ENCODE results near the gene CMIP. TPM values are rescaled to one million over a fixed set of nuclear protein-coding genes. Genes with fewer than 3 reads are reported as not detected.

Gene CMIP
- total RNA-seq, 1 donor from 2014 or later = 111 TPM

DNA sequence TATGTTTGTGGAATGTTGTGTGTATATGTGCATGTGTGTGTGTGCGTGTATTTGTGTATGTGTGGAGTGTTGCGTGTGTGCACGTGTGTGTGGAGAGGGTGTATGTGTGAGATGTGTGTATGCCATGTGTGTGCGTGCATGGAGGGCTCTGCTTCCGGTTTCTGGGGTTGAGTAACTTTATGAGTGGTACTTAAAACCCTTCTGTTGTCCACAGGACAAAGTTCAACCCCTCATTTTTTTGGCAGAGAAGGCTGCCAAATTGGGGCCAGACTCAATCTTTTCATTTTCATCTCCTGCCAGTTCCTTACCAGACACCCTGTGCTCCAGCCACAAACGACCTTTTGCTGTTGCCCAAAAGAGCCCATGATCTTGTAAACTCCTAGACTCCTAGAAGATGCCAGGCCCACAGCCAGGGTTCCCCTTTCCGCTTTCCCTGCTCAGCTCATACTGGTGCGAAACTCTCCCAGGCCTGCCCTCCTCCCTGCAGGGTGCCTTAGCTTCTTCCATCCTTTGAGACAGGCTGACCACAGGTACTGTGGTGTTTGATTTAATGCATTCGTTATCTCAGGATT is 100.2 kb downstream of the CMIP start:
- DNase-seq (ENCODE audit: extremely low read depth, low read depth, low spot score) = no peak

DNA sequence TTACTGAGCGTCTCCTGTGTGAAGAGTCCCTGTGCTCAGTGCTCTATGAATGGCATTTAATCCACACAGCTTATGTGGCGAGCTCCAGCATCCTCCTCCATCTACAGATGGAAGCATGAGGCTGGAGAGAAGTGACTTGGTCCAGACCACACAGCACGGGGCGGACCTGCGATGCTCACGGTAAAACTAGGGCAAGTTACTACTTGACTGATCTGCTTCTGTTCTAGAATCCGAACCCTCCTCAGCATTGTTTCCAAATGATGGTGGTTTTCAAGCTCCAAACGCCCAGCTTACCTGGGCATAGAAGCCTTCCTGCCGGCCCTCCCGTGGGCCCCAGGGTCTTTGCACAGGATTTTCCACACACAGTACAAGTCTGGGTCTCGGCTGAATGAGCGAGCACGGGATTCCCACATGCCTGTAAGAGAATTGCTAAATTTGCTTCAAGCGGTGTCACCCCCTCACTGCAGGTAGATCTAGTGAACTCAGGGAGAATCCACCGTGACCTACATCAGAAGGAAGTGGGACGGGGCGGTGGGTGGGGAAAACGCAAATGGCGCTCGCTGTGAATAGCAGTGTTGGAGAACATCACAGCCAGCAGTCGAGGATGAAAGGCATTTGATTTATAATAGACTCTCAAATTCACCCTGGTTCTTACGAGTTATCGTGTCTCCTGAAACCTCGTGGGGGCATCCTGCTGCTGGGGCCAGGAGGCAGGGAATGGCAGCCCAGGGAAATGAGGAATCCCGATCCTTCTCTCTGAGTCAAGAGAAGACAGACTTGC is 101.1 kb downstream of the CMIP start:
- no peak for DNase-seq (ENCODE audit: extremely low read depth, low read depth, low spot score)

DNA sequence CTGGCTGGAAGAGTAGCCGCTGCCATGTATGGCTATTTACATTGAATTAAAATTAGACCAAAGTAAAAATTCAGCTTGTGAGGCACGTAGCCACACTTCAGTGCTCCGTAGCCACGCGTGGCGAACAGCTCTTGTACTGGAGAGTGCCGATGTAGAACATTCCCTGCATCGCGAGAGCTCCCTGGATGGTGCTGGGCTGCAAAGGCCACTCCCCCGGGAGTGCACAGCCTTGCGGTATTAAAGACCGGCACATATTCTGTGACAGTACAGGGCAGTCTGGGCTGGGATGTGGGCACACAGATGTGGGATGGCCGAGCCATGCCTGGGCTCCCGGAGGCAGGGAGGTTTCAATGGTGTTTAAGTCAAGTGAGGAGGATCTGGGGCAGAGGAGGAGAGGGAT is 102.2 kb downstream of the CMIP start:
- DNase-seq (ENCODE audit: extremely low read depth, low read depth, low spot score) = no peak

DNA sequence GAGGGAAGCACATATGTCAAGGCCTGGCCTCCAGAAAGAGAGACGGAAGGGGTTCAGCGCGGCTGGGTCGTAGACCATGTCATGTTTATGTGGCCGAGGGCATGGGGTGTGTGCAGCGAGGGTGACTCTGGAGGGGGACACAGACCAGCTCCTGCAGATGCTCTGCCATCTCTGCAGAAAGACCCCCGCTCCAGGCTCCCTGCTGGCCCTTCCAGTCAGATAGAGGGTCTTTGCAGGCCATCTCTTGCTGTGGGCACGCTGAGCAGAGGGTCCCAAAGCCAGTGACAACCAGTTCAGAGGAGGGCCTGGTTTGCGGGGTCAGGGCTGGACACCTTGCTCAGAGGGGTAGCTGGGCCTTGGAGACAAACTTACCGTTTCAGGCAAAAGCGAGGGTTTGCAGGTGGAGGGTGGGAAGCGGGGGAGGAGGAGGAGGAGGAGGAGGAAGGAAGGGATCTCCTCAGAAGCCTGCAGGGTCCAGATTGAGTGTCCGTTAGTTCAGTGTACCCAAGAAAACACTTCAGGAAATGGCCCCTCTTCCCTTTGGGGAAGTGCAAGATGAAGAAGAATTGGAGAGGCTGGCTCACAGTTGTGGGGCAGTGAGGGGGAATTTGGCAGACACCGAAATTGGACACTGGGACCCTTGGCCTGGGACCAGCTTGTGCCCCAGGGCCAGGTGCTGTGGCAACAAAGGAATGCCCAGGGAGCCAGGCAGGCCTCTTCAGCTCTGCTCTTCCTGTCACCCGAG is 102.8 kb downstream of the CMIP start:
- no peak for DNase-seq (ENCODE audit: extremely low read depth, low read depth, low spot score)

DNA sequence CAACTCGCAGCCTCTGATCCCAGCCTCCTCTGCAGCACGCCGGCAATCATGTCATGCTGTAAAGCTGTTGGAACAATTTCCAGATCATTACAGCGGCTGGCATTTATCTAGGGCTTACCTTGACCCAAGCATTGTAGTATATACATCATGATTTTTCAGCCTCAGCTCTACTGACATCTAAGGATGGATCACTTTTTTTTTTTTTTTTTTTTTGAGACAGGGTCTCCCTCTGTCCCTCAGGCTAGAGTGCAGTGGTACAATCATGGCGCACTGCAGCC is 103.3 kb downstream of the CMIP start:
- no peak for DNase-seq (ENCODE audit: extremely low read depth, low read depth, low spot score)

DNA sequence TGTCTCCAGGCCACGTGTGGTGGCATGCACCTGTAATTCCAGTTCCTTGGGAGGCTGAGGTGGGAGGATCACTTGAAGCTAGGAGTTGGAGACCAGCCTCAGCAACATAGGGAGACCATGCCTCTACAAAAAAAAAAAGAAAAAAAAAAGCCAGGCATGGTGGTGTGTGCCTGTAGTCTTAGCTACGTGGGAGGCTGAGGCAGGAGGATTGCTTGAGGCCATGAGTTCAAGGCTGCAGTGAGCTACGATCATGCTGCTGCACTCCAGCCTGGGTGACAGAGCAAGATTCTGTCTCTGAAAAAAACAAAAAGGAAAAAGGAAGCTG is 103.9 kb downstream of the CMIP start:
- DNase-seq (ENCODE audit: extremely low read depth, low read depth, low spot score) = no peak

DNA sequence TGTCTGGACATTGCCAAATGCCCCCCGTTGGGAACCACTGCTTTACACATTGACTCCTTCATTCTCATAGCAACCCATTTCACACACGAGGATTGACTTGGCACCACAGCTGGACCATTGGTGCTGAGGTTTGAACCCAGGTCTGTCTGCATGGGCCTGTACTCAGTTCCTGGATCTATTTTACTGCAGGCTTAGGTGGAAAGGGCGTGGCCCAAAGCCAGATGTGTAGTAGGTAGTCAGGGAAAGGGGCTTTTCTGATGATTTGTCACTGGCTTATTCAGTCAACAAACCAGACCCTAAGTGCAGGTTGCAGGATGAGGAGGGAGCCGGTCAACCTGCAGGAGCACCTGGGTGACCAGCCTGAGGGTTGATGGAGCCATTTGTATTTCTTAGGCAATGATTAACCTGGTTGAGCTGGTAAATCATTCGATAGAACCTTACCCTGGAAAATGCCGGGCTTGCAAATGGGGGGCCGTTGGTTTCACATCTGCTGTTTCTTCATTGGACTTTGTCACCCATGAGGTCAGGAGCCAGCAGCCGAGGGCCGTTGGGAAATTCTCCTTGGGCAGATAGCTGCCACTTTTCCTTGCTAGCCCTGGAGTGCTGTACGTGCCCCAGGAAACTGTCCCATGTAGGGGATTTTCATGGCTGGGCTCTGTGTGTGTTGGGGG is 104.4 kb downstream of the CMIP start:
- DNase-seq (ENCODE audit: extremely low read depth, low read depth, low spot score) = no peak

DNA sequence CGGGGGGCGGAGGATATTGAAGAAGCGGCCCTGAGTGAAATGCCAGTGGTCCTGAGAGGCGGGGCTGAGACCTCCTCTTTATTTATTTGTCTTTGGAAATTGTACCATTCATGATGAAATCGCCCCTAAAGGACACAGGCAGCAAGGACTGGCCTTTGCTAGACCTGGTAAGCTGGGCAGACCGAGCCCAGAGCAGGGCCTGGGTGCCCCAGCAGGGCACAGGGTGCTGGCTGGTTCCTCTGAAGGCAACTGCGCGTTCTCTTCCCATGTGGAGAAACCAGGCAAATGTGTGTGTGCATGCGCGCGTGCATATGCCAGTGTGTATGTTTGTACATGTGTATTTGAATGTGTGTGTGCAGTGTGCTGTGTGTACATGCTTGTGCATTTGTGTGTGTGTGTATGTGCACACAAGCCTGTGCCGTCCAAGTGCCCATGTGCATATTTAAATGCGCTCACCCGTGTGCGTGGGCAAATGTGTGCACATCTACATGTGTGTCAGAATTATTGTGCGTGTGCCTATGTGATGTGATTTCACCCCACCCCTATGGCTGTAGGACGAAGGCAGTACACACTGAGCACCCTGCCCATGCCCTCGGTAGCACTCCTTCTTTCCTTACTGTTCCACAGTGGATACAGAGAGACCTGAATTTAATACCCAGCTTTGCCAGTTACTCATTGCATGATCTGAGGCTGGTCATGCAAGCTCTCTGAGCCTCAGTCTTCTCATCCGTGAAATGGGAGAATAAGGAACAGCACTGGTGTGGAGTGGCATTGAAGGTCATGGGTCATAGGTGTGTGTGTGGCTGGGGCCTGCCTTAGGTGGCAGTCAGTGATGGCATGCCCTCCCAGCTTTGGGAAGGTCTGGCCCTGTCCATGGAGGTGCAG is 105.2 kb downstream of the CMIP start:
- no peak for DNase-seq (ENCODE audit: extremely low read depth, low read depth, low spot score)

DNA sequence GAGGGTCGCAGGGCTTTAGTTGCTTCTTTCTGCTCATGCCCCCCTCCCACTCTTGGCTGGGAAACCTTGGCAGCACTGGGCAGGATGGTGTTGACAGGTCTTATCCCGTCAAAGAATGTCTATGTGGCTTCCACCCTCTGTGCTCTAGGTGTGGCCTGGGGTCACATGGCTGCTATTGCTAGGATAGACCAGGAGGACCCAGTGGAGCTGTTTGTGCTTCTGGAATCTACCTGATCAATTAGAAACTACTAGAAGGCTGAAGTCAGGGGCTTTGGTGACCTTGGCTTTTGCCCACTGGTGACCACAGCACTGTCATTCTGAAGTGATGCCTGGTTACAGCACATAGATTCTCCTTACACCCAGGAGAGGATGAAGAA is 105.8 kb downstream of the CMIP start:
- no peak for DNase-seq (ENCODE audit: extremely low read depth, low read depth, low spot score)

DNA sequence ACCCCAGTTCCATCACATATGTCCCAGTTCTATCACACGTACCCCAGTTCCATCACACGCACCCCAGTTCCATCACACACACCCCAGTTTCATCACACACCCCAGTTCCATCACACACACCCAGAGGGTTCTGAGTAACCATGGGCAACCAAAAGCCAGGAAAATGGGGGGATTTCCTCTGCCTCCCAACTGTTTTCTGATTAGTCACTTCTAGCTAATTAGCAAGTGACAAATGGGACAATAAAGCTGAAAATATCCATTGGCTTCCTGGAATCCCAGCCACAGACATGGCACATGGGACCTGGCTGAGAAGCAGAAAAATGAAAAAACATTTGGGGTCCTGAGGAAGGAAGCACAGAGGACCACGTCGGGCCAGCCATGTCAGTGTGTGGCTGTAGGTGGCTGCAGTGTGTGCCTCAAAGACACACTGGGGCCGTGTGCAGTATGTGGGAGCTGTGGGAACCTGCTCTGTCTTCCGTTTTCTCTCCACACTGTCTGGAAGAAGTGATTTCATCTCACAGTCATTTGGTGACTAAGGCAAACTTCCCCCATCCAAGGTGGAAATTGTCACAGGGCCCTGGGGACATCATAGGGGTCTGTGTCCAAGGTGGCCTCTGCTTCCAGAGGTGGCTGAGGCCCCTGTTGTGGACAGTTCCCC is 106.7 kb downstream of the CMIP start:
- no peak for DNase-seq (ENCODE audit: extremely low read depth, low read depth, low spot score)

DNA sequence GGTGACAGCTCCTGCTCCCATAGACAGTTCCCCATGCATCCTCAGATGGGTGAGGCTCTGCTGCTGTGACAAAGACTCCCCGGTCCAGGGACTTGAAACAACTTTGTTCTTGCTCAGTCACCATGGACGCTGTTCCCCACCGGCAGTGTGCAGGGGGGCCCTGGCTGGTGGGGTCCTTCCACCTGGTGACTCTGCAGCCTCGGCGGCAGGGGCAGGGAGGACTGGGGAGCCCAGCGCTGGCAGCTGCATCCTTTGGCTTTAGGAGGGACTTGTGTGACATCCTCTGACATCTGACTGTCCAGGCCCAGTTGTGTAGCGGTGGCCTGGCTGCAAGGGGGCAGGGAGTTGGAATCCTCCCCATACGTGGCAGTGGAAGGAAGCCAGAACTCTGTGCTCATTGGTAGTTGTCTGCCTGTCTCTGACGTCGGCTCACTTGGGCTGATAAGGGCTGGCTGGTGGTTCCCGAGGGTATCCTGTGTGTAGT is 107.3 kb downstream of the CMIP start:
- no peak for DNase-seq (ENCODE audit: extremely low read depth, low read depth, low spot score)

DNA sequence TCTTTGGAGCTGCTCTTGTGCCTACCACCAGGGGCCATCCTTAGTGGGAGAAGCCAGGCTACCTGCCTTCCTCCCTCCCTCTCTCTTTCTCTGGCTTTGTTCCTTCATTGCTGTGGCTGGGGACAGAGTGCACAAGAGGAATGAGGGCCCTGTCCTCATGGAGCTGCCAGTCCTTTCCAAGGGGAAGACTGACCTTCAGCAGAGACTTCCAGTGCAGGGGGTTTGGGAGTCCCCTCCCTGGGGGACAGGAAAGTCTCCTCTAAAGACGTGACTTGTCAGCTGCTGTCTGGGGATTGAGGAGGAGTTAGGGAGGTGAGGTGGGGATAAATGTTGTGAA is 108.1 kb downstream of the CMIP start:
- DNase-seq (ENCODE audit: extremely low read depth, low read depth, low spot score) = no peak

DNA sequence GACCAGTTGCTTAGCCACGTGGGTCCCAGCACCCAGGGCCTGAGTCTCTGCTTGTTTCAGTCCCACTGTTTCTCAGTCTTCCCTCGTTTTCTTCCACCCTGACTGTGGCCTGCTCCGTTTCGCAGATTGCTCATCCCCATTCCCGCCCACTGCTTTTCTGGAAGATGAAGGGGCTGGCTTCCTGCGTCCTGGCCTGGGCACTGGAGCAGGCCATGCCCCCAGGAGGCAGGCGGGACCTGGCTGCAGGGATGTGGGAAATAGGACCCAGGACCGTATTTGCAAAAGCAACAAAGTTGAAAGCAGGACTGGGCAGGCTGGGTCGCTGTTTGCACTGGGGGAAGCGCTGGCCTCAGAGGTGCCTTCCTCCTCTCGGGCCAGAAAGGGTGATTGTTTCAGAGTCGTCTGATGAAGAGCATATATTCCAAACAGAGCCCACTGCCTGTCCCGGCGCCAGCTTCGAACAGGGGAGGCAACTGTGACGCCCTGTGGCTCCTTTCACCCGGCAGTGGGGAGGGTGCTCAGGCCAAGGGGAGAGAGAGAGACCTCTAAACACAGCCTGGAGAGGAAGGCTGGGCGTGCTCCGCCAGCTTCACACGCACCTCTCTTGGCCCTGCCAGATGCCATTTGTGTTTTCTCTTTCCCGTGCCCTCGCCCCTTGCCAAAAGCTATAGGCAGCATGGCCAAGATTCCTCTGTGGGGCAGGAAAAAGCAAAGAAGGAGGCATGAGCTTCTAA is 108.6 kb downstream of the CMIP start:
- DNase-seq (ENCODE audit: extremely low read depth, low read depth, low spot score) = no peak

DNA sequence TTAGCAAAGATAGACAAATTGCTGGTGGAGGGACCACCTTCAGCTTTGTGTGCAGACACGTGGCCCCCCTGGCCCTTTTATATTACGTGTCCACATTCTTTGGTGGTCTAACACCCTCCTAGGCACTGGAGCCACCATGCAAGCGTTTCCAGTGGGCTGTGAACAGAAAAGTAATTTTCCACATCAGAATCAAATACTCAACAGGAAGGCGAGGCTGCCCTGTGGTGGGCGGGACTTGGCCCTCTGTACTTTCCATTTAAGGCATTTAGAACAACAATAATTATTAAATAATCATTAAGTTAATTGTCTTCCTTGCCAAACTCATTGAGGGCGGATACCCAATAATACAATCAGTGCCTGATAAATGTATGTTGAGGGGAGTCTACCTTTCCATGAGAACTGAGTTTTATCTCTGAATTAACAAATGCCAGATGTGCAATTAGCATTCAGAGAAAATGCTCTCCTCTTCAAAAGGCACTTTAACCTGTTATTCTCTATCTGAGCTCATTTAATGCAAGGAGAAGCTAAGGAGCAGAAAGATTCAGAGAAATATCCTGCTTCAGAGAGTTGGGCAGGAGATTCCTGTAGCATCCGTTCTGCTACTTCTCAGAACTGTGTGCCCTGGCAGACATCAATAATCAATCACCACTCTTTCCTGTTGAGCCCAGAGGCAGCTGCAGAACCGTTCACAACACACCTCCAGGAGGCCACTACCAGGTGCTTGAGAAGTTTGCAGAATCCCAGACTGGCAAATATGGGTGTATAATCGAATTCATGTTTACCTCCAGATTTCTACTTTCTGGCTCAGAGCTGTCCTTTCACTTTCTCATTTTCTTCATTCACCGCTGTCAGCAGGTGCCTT is 109.4 kb downstream of the CMIP start:
- no peak for DNase-seq (ENCODE audit: extremely low read depth, low read depth, low spot score)

DNA sequence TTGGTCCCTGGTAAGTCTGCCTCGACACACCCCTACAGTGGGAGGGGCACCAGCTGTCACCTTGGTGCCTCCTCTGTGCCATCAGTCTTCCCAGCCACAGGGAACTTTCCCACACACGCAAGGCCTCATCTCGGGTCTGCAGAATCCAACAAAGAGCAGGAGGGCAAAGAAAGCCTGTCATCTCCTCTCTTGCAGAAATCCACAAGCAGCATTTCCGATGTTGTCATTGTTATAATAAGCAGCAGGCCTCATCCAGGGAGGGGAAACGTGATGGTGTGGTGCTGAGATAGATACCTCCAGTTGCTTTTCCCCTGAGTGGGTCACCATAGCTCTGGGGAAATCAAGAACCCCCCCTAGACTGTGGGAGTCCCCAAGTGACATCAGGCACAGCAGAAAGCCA is 110.4 kb downstream of the CMIP start:
- no peak for DNase-seq (ENCODE audit: extremely low read depth, low read depth, low spot score)

DNA sequence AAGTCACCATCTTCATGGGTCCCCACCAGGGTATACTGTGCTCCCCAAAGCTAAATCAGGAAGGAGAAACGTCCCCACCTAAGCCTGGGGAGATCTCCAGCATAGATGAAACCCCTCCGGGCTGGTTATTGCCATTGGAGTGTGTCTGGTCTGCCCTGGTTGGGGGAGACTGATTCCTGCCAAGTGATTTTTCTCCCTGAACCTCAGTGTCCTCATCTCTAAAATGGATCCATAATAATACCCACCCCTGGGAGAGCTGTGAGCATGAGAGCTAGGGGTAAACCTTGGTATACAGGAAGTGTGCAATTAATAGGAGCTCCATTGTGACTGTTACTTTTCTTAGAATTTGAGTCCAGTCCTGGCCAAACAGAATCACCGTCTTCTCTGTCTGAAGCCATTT is 111.1 kb downstream of the CMIP start:
- DNase-seq (ENCODE audit: extremely low read depth, low read depth, low spot score) = no peak

DNA sequence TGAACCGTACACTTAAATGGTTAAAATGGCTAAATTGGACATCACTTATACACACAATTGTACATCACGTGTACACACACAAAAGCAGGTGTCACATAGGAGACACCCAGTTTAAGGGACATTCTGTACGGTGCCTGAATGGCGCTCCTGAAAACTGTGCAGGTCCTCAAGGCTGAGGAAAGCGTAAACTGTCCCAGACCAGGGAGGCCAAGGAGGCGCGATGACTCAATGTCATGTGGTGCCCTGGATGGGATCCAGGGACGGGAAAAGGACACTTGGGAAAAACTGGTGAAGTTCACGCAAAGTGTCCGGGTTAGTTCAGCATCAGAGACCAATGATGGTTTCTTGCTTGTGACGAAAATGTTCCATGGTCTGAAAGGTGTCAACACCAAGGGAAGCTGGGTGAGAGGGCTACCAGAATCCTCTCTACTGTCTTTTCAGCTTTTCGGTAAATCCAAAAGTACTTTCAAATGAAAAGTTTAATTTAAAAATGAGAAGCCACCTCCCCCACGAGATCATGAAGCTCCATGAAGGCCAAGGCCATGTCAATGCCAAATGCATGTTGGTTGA is 112.2 kb downstream of the CMIP start:
- DNase-seq (ENCODE audit: extremely low read depth, low read depth, low spot score) = no peak

DNA sequence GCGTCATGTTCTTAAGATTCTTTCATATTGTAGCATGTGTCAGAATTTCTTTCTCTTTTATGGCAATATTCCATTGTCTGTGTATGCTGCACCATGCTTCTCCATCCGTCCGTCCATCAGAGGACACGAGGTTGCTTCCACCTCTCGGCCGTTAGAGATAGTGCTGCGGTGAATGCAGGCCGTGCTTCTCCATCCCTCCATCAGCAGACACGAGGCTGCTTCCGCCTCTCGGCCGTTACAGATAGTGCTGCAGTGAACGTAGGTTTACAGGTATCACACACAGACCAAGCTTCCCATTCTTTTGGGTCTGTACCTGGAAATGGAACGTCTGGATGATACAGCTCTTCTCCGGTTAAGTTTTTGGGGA is 113.5 kb downstream of the CMIP start:
- DNase-seq (ENCODE audit: extremely low read depth, low read depth, low spot score) = no peak

Data from glomerular endothelial cell (primary cell).